HepG2 (cell line): ENCODE results near the gene RBM34. TPM values are rescaled to one million over a fixed set of nuclear protein-coding genes. Genes with fewer than 3 reads are reported as not detected.

ENCODE experiments used
- BHLHE40 ChIP-seq: IDR thresholded peaks from 2 replicates; pipeline ENCODE4 v1.6.1; 2011; ENCODE audit warnings: low read length, improper control_type of control experiment
- DRAP1 ChIP-seq: IDR thresholded peaks from 2 replicates; pipeline ENCODE4 v1.6.1; 2016; ENCODE audit warnings: missing genetic modification reagents, missing compliant biosample characterization
- EZH2 ChIP-seq: conservative IDR thresholded peaks from 2 replicates; pipeline ENCODE4 v1.6.1; 2012; ENCODE audit warnings: mild to moderate bottlenecking, low read depth, low read length, moderate library complexity
- JUNB ChIP-seq: sonication (generic); formaldehyde crosslinking; IDR thresholded peaks from 2 replicates; pipeline ENCODE4 v1.8.0; 2022; ENCODE audit warnings: missing genetic modification reagents, mild to moderate bottlenecking, borderline replicate concordance
- KLF11 ChIP-seq: IDR thresholded peaks from 2 replicates; pipeline ENCODE4 v1.6.1; 2016; ENCODE audit warnings: missing compliant biosample characterization
- KMT2B ChIP-seq: IDR thresholded peaks from 2 replicates; pipeline ENCODE4 v1.6.1; 2016; ENCODE audit warnings: missing genetic modification reagents, missing compliant biosample characterization
- NBN ChIP-seq: fragments of 450-650 bp; conservative IDR thresholded peaks from 2 replicates; pipeline ENCODE4 v1.6.1; 2017
- NFYB ChIP-seq: sonication (generic); formaldehyde crosslinking; IDR thresholded peaks from 2 replicates; pipeline ENCODE4 v1.4.0; 2020; ENCODE audit warnings: missing genetic modification reagents
- PBX3 ChIP-seq: sonication (generic); formaldehyde crosslinking; IDR thresholded peaks from 2 replicates; pipeline ENCODE4 v1.8.1; 2023; ENCODE audit warnings: missing genetic modification reagents, inconsistent platforms, borderline replicate concordance
- PPARG ChIP-seq: conservative IDR thresholded peaks from 2 replicates; pipeline ENCODE4 v1.6.1; 2016; ENCODE audit warnings: missing biosample characterization, missing genetic modification reagents
- RFX5 ChIP-seq: IDR thresholded peaks from 2 replicates; pipeline ENCODE4 v1.6.1; 2011; ENCODE audit warnings: low read depth, low read length, improper control_type of control experiment
- SCMH1 ChIP-seq: sonication (generic); formaldehyde crosslinking; IDR thresholded peaks from 2 replicates; pipeline ENCODE4 v1.9.0; 2021; ENCODE audit warnings: missing genetic modification reagents, mild to moderate bottlenecking, borderline replicate concordance
- TAF1 ChIP-seq: sonication (generic); formaldehyde crosslinking; IDR thresholded peaks from 2 replicates; pipeline ENCODE4 v1.4.0; 2020; ENCODE audit warnings: missing genetic modification reagents
- TOE1 ChIP-seq: sonication (generic); formaldehyde crosslinking; IDR thresholded peaks from 2 replicates; pipeline ENCODE4 v1.4.0; 2020; ENCODE audit warnings: mild to moderate bottlenecking, missing genetic modification reagents
- ZBED4 ChIP-seq: sonication (generic); formaldehyde crosslinking; IDR thresholded peaks from 2 replicates; pipeline ENCODE4 v1.4.0; 2020; ENCODE audit warnings: missing genetic modification reagents, borderline replicate concordance
- ZBTB25 ChIP-seq: IDR thresholded peaks from 2 replicates; pipeline ENCODE4 v1.6.1; 2018; ENCODE audit warnings: missing genetic modification reagents
- ZNF251 ChIP-seq: sonication (generic); formaldehyde crosslinking; IDR thresholded peaks from 2 replicates; pipeline ENCODE4 v1.9.0; 2021; ENCODE audit warnings: mild to moderate bottlenecking, missing genetic modification reagents
- ZNF253 ChIP-seq: sonication (generic); formaldehyde crosslinking; IDR thresholded peaks from 2 replicates; pipeline ENCODE4 v1.8.0; 2022; ENCODE audit warnings: mild to moderate bottlenecking, missing genetic modification reagents, borderline replicate concordance
- ZNF275 ChIP-seq: sonication (generic); formaldehyde crosslinking; IDR thresholded peaks from 2 replicates; pipeline ENCODE4 v1.8.0; 2022; ENCODE audit warnings: missing genetic modification reagents, mild to moderate bottlenecking, inconsistent platforms, borderline replicate concordance
- ZNF496 ChIP-seq: sonication (generic); formaldehyde crosslinking; IDR thresholded peaks from 2 replicates; pipeline ENCODE4 v1.8.1; 2023; ENCODE audit warnings: mild to moderate bottlenecking, moderate library complexity, missing genetic modification reagents; ENCODE audit not compliant: insufficient replicate concordance
- ZNF891 ChIP-seq: sonication (generic); formaldehyde crosslinking; IDR thresholded peaks from 2 replicates; pipeline ENCODE4 v1.5.0; 2020; ENCODE audit warnings: mild to moderate bottlenecking, missing genetic modification reagents
- polyA plus RNA-seq, 8 experiments: library from polyadenylated mRNA; depleted of rRNA in 3 of 8; stranded (reverse) in 7 of 8; unstranded in 1 of 8; fragments of >200 nt; fragmentation: Illumina TruSeq in 4 of 8; extraction: Trizol in 4 of 8; gene quantifications; 2 replicates each; pipeline versions ENCODE4 v1.2.1 to v1.2.3, GENCODE V29; 2011 to 2016; ENCODE audit warnings: low read depth in 4 of 8, missing spikeins in 1 of 8, mixed read lengths in 1 of 8; ENCODE audit not compliant: insufficient read depth in 1 of 8
- total RNA-seq, 5 experiments: library from RNA; depleted of rRNA; stranded (reverse); fragments of >200 nt; fragmentation: Illumina TruSeq; extraction: Trizol; gene quantifications; 2 replicates each; pipeline ENCODE4 v1.2.3, GENCODE V29; 2016; ENCODE audit warnings: low read depth in 1 of 5

RBM34 gene
- total and polyA plus RNA-seq, 2 of the 13 experiments (the other 11 are each of a cell fraction or from before 2014, with no cell fraction given) = 34.7 to 73.0 TPM

- TF ChIP-seq ZBED4 (CRISPR knock-in tag) (peak; percentile 63), JUNB (CRISPR knock-in tag) (no peak), ZBTB25 (peak; percentile 73; the same call in 1 of the 2 replicates), ZNF251 (CRISPR knock-in tag) (no peak), NFYB (CRISPR knock-in tag) (no peak), ZNF891 (peak; percentile 99), DRAP1 (CRISPR knock-in tag) (peak; percentile 94), TAF1 (peak; percentile 98), SCMH1 (CRISPR knock-in tag) (no peak), KLF11 (peak; percentile 94), TOE1 (CRISPR knock-in tag) (peak; percentile 81; the same call in 1 of the 2 replicates), NBN (no peak), EZH2 (no peak), PPARG (CRISPR knock-in tag) (peak; percentile 41; the same call in 1 of the 2 replicates), BHLHE40 (peak; percentile 57; the same call in 1 of the 2 replicates), PBX3 (CRISPR knock-in tag) (no peak), ZNF275 (peak; percentile 81; the same call in 1 of the 2 replicates), ZNF496 (CRISPR knock-in tag) (no peak), ZNF253 (CRISPR knock-in tag) (no peak), RFX5 (no peak), KMT2B (CRISPR knock-in tag) (peak; percentile 95)
These were observed at the start of gene RBM34 (continued) for GRCh38 chr1:235160957-235161684.
